Gastroesophageal sphincter (tissue), 4 donors: ENCODE data around the gene ZCWPW2. TPM values are rescaled to one million over a fixed set of nuclear protein-coding genes. Genes with fewer than 3 reads are reported as not detected.

Experiments used
- ATAC-seq: fragments of 150-250 bp; one replicate; pipeline ENCODE4 v1.9.1; 2016; ENCODE audit warnings: mild to moderate bottlenecking, moderate library complexity
- H3K27ac ChIP-seq, 4 donors: fragments of 200-600 bp; sonication (generic) in 3 of 4; 1 replicate in 3 of 4; 2 replicates in 1 of 4; pipeline ENCODE4 v1.5.1; 2016 to 2019
- H3K27me3 ChIP-seq: fragments of 200-600 bp; sonication (generic); one replicate; pipeline ENCODE4 v1.5.1; 2019
- H3K36me3 ChIP-seq, 2 donors: fragments of 200-600 bp; sonication (generic); one replicate each; pipeline ENCODE4 v1.5.1; 2019; ENCODE audit warnings: control low read depth in 1 of 2
- H3K4me1 ChIP-seq, 3 donors: fragments of 200-600 bp; sonication (generic); 1 replicate in 2 of 3; 2 replicates in 1 of 3; pipeline ENCODE4 v1.5.1; 2016 to 2019; ENCODE audit warnings: control low read depth in 2 of 3
- H3K4me3 ChIP-seq, 2 donors: fragments of 200-600 bp; sonication (generic); one replicate each; pipeline ENCODE4 v1.5.1; 2019; ENCODE audit warnings: mild to moderate bottlenecking in 1 of 2, moderate library complexity in 1 of 2
- H3K9me3 ChIP-seq, 3 donors: fragments of 200-600 bp; sonication (generic); one replicate each; pipeline ENCODE4 v1.5.1; 2017 to 2019; ENCODE audit warnings: control low read depth in 2 of 3
- CTCF ChIP-seq, 4 experiments: fragments of 200-600 bp in 2 of 4; fragments of 450-650 bp in 2 of 4; sonication (generic) in 1 of 4; IDR thresholded peaks; one replicate each; pipeline ENCODE4 v1.5.1; 2017 to 2019; ENCODE audit warnings: antibody characterized with exemption in 4 of 4, mild to moderate bottlenecking in 2 of 4, moderate library complexity in 2 of 4
- EP300 ChIP-seq: sonication (generic); formaldehyde crosslinking; IDR thresholded peaks from one replicate; pipeline ENCODE4 v1.6.1; 2017; ENCODE audit warnings: antibody characterized with exemption, mild to moderate bottlenecking
- POLR2A ChIP-seq, 2 donors: fragments of 450-650 bp; IDR thresholded peaks; one replicate each; pipeline ENCODE4 v1.6.1; 2017; ENCODE audit warnings: antibody characterized with exemption in 2 of 2, mild to moderate bottlenecking in 2 of 2, moderate library complexity in 1 of 2
- POLR2AphosphoS5 ChIP-seq: sonication (generic); formaldehyde crosslinking; IDR thresholded peaks from one replicate; pipeline ENCODE4 v1.6.1; 2017; ENCODE audit warnings: antibody characterized with exemption
- WGBS, 2 donors: methylation state at CpG; one replicate each; pipeline ENCODE4 v1.1.5; 2018; ENCODE audit warnings: low coverage in 1 of 2; 5-methylcytosine and 5-hydroxymethylcytosine counted together
- total RNA-seq, 4 donors: library from RNA; depleted of rRNA; stranded (reverse); fragments of >200 nt; gene quantifications; one replicate each; pipeline ENCODE4 v1.1.0, GENCODE V29; 2016

The ZCWPW2 gene
- total RNA-seq, 4 donors from 2014 or later = 0.99 to 9.8 (median 1.1) TPM

- TF ChIP-seq POLR2AphosphoS5 (no peak), EP300 (no peak), CTCF (IDR thresholded peaks at IDR 0.05) (no peak), POLR2A (IDR thresholded peaks at IDR 0.05) (no peak)
These were observed 225.5 kb downstream of the ZCWPW2 start for GRCh38 chr3:28574036-28574435.

GRCh38 chr3:28575100-28575745, 226.7 kb downstream of the ZCWPW2 start:
- TF ChIP-seq POLR2AphosphoS5 (no peak), CTCF (IDR thresholded peaks at IDR 0.05) (no peak), EP300 (no peak), POLR2A (IDR thresholded peaks at IDR 0.05) (no peak)
- H3K27ac ChIP-seq = peak overlapping the region in 2 of 4 donors; percentile 19 to 22
- 0 to 3% methylated on average over 8 to 10 of the region's 55 CpGs for WGBS, 2 donors
- H3K4me3 ChIP-seq = peak overlapping the region; percentile 36 to 65
- H3K36me3 ChIP-seq = no peaks in the 10 kb centered on the region
- H3K27me3 ChIP-seq = peaks cover 13% of the 10 kb centered on the region
- peaks cover 0 to 28% (median 12%) of the 10 kb centered on the region in 3 donors for H3K4me1 ChIP-seq
- no peaks in the 10 kb centered on the region for H3K9me3 ChIP-seq
- peak; percentile 62 for ATAC-seq

More at GRCh38 chr3:28574036-28574435, 225.5 kb downstream of the ZCWPW2 start:
- peaks cover 13% of the 10 kb centered on the region for H3K27me3 ChIP-seq
- ATAC-seq = no peak
- H3K9me3 ChIP-seq = no peaks in the 10 kb centered on the region
- 83 to 90% methylated on average over 5 of the region's 5 CpGs for WGBS, 2 donors
- H3K4me3 ChIP-seq = no peak overlapping the region
- H3K27ac ChIP-seq = no peak overlapping the region
- H3K36me3 ChIP-seq = no peaks in the 10 kb centered on the region
- peaks cover 0 to 28% (median 12%) of the 10 kb centered on the region in 3 donors for H3K4me1 ChIP-seq

Other genes starting within 250 kb of the ZCWPW2 start
- 10 to 100 TPM in 3 of 4 donors, 1 to 10 TPM in 1; 6.5 to 30.5 (median 19.5) TPM for gene CMC1, start 107.1 kb upstream of the ZCWPW2 start, total RNA-seq
- 10 to 100 TPM; 48.3 to 87.7 (median 59.1) TPM for gene AZI2, start 103 bp downstream of the ZCWPW2 start, total RNA-seq